SH-SY5Y (cell line): ENCODE results near the gene JAM3.

Experiments used
- GATA2 ChIP-seq: IDR thresholded peaks from 2 replicates; pipeline ENCODE4 v1.6.1; 2011; ENCODE audit warnings: mild to moderate bottlenecking, low read depth, low read length
- GATA3 ChIP-seq: IDR thresholded peaks from 2 replicates; pipeline ENCODE4 v1.6.1; 2011; ENCODE audit warnings: low read depth, mild to moderate bottlenecking, low read length, moderate library complexity

DNA sequence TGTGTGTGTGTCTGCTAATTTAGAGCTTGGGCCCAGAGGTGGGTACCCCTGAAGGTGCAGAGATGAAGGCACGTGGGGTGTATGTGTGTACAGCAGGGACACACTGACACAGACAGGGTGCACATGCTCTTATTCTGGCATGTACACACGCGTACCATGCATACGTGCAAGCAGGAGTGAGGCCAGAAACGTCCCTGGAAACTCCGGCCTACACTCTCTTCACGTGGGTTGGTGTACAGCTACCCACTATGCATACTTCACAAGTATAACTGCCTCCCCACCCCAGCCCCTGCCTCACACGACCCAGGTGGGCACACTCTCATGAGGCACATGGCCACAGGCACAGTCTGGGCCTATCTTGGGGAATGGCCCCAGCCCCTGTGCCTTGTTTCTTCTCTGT is 27.5 kb upstream of the JAM3 start:
- no peak for TF ChIP-seq GATA2
- no peak for TF ChIP-seq GATA3
